Measurements from ENCODE around the gene ISL2. TPM values are rescaled to one million over a fixed set of nuclear protein-coding genes. Genes with fewer than 3 reads are reported as not detected.

The ISL2 gene
- total RNA-seq, 2 donors from 2014 or later, result not detected

GRCh38 chr15:76325704-76326103, 10.9 kb upstream of the ISL2 start:
- no peak for ATAC-seq
- no peak for DNase-seq
- intact Hi-C loops (cut with DNase I), result no loop called here

GRCh38 chr15:76327191-76328105, 9.1 kb upstream of the ISL2 start:
- intact Hi-C loops (cut with DNase I), result no loop called here

GRCh38 chr15:76328106-76328696, 8.4 kb upstream of the ISL2 start:
- no peak for DNase-seq
- intact Hi-C loops (cut with DNase I), result no loop called here
- no peak for ATAC-seq

More at GRCh38 chr15:76327191-76328105, 9.1 kb upstream of the ISL2 start:
- ATAC-seq (peak in 1 of 2 donors; percentile 77), DNase-seq (no peak)

GRCh38 chr15:76328958-76329357, 7.6 kb upstream of the ISL2 start:
- ATAC-seq (no peak), DNase-seq (no peak)
- intact Hi-C loops (cut with DNase I), result no loop called here

GRCh38 chr15:76330080-76330680, 6.4 kb upstream of the ISL2 start:
- peak; percentile 60 for DNase-seq
- ATAC-seq, result peak; percentile 83 to 86

GRCh38 chr15:76332796-76333195, 3.8 kb upstream of the ISL2 start:
- ATAC-seq, result no peak
- DNase-seq, result no peak
- intact Hi-C loops (cut with DNase I), result loop anchor here in 1 of 2 donors (5.0 kb wide), 2 partner anchors 95 to 135 kb away; no protein-coding TSS in a partner anchor

More at GRCh38 chr15:76330080-76330680, 6.4 kb upstream of the ISL2 start:
- intact Hi-C loops (cut with DNase I), result loop anchor here in 1 of 2 donors (5.0 kb wide), 2 partner anchors 93 to 133 kb away; no protein-coding TSS in a partner anchor

GRCh38 chr15:76333309-76333708, 3.3 kb upstream of the ISL2 start:
- ATAC-seq (no peak), DNase-seq (no peak)
- intact Hi-C loops (cut with DNase I), result loop anchor here in 1 of 2 donors (5.0 kb wide), 2 partner anchors 96 to 136 kb away; no protein-coding TSS in a partner anchor

- ATAC-seq (no peak), DNase-seq (no peak)
- intact Hi-C loops (cut with DNase I), result loop anchor here in 1 of 2 donors (5.0 kb wide), 2 partner anchors 97 to 137 kb away; no protein-coding TSS in a partner anchor
Measured at GRCh38 chr15:76333720-76334437, 2.7 kb upstream of the ISL2 start.

GRCh38 chr15:76334438-76335306, 1.9 kb upstream of the ISL2 start:
- DNase-seq (no peak), ATAC-seq (no peak)
- intact Hi-C loops (cut with DNase I), result loop anchor here in 1 of 2 donors (5.0 kb wide), 2 partner anchors 97 to 137 kb away; no protein-coding TSS in a partner anchor

- no peak for ATAC-seq
- DNase-seq, result no peak
- intact Hi-C loops (cut with DNase I), result no loop called here
Measured at GRCh38 chr15:76335307-76336253, 993 bp upstream of the ISL2 start.

GRCh38 chr15:76337059-76337695, 604 bp downstream of the ISL2 start:
- intact Hi-C loops (cut with DNase I), result no loop called here
- ATAC-seq (no peak), DNase-seq (no peak)

GRCh38 chr15:76337696-76338485, 1.3 kb downstream of the ISL2 start:
- intact Hi-C loops (cut with DNase I), result no loop called here
- DNase-seq (no peak), ATAC-seq (no peak)

GRCh38 chr15:76338486-76339304, 2.1 kb downstream of the ISL2 start:
- intact Hi-C loops (cut with DNase I), result no loop called here
- ATAC-seq, result no peak

GRCh38 chr15:76339305-76340197, 3.0 kb downstream of the ISL2 start:
- intact Hi-C loops (cut with DNase I), result no loop called here

More at GRCh38 chr15:76338486-76339304, 2.1 kb downstream of the ISL2 start:
- DNase-seq, result no peak

More at GRCh38 chr15:76339305-76340197, 3.0 kb downstream of the ISL2 start:
- no peak for DNase-seq
- ATAC-seq, result no peak

All from left cardiac atrium (tissue), 4 donors.